NOMO-1 treated with dmso at 0.1 percent for 144 hours (cell line): ENCODE measurements around the gene SETD3.

Experiments used
- DNase-seq: peaks from one replicate; lab custom pipeline; 2025; ENCODE audit not compliant: unreplicated experiment; lab: John Stamatoyannopoulos, UW

Gene SETD3

GRCh38 chr14:99461411-99462085 lies 19.1 kb downstream of the SETD3 start:
- no peak for DNase-seq

GRCh38 chr14:99460793-99461192 lies 19.9 kb downstream of the SETD3 start:
- no peak for DNase-seq

GRCh38 chr14:99459481-99460100 lies 21.1 kb downstream of the SETD3 start:
- DNase-seq: no peak

- no peak for DNase-seq
Measured at GRCh38 chr14:99454246-99454645, 26.4 kb downstream of the SETD3 start.

- DNase-seq: no peak
Measured at GRCh38 chr14:99452968-99453367, 27.7 kb downstream of the SETD3 start.

- no peak for DNase-seq
Measured at GRCh38 chr14:99451234-99451633, 29.4 kb downstream of the SETD3 start.

- DNase-seq: no peak
Measured at GRCh38 chr14:99450266-99450665, 30.4 kb downstream of the SETD3 start.

GRCh38 chr14:99447739-99448138 lies 32.9 kb downstream of the SETD3 start:
- no peak for DNase-seq

- no peak for DNase-seq
Measured at GRCh38 chr14:99445931-99446330, 34.7 kb downstream of the SETD3 start.

GRCh38 chr14:99441918-99442317 lies 38.7 kb downstream of the SETD3 start:
- no peak for DNase-seq

- no peak for DNase-seq
Measured at GRCh38 chr14:99441157-99441870, 39.3 kb downstream of the SETD3 start.

GRCh38 chr14:99440278-99440677 lies 40.4 kb downstream of the SETD3 start:
- DNase-seq: no peak

GRCh38 chr14:99437706-99438105 lies 43.0 kb downstream of the SETD3 start:
- no peak for DNase-seq

- DNase-seq: no peak
Measured at GRCh38 chr14:99436247-99437180, 44.1 kb downstream of the SETD3 start.

- DNase-seq: no peak
Measured at GRCh38 chr14:99435327-99435726, 45.3 kb downstream of the SETD3 start.

- no peak for DNase-seq
Measured at GRCh38 chr14:99432485-99432884, 48.2 kb downstream of the SETD3 start.

- no peak for DNase-seq
Measured at GRCh38 chr14:99431986-99432385, 48.7 kb downstream of the SETD3 start.

GRCh38 chr14:99430491-99430890 lies 50.2 kb downstream of the SETD3 start:
- no peak for DNase-seq

- DNase-seq: no peak
Measured at GRCh38 chr14:99427632-99428300, 52.9 kb downstream of the SETD3 start.

- no peak for DNase-seq
Measured at GRCh38 chr14:99426813-99427346, 53.8 kb downstream of the SETD3 start.
